WTC11 (cell line): ENCODE data around the gene FBXW4.

Experiments used
- NR3C1 ChIP-seq: sonication (generic); formaldehyde crosslinking; conservative IDR thresholded peaks from 2 replicates; pipeline ENCODE4 v1.8.1; 2023; ENCODE audit warnings: low read depth, mild to moderate bottlenecking, missing genetic modification reagents
- TF ChIP-seq, protein P1 (sequence below): fragments of 200-600 bp; IDR thresholded peaks from 2 replicates; pipeline ENCODE4 v1.8.0; 2022; ENCODE audit warnings: antibody characterized with exemption

- TF ChIP-seq, protein P1, sequence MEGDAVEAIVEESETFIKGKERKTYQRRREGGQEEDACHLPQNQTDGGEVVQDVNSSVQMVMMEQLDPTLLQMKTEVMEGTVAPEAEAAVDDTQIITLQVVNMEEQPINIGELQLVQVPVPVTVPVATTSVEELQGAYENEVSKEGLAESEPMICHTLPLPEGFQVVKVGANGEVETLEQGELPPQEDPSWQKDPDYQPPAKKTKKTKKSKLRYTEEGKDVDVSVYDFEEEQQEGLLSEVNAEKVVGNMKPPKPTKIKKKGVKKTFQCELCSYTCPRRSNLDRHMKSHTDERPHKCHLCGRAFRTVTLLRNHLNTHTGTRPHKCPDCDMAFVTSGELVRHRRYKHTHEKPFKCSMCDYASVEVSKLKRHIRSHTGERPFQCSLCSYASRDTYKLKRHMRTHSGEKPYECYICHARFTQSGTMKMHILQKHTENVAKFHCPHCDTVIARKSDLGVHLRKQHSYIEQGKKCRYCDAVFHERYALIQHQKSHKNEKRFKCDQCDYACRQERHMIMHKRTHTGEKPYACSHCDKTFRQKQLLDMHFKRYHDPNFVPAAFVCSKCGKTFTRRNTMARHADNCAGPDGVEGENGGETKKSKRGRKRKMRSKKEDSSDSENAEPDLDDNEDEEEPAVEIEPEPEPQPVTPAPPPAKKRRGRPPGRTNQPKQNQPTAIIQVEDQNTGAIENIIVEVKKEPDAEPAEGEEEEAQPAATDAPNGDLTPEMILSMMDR: no peak
- no peak for TF ChIP-seq NR3C1
Observed at GRCh38 chr10:101579516-101579870, 115.5 kb downstream of the FBXW4 start.
